ENCODE results near the gene CTAGE9.

DNA sequence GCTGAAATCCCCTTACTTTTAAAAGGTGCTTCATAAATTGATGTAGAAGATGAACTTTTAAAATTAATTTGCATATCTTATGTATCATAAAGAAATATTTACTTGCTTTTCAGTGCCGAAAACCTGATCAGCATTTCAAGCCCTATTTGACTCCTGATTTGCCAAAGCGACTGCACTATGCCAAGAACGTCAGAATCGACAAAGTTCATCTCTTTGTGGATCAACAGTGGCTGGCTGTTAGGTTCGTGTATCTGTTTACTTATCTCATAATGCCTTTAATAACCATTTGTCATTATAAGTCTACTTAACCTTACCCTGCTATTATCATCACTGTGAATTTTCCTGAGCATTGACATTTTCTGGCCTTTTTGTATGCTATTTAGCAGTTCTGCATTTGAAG lies 17.4 kb downstream of the CTAGE9 start:
- TF ChIP-seq, protein P1, sequence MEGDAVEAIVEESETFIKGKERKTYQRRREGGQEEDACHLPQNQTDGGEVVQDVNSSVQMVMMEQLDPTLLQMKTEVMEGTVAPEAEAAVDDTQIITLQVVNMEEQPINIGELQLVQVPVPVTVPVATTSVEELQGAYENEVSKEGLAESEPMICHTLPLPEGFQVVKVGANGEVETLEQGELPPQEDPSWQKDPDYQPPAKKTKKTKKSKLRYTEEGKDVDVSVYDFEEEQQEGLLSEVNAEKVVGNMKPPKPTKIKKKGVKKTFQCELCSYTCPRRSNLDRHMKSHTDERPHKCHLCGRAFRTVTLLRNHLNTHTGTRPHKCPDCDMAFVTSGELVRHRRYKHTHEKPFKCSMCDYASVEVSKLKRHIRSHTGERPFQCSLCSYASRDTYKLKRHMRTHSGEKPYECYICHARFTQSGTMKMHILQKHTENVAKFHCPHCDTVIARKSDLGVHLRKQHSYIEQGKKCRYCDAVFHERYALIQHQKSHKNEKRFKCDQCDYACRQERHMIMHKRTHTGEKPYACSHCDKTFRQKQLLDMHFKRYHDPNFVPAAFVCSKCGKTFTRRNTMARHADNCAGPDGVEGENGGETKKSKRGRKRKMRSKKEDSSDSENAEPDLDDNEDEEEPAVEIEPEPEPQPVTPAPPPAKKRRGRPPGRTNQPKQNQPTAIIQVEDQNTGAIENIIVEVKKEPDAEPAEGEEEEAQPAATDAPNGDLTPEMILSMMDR (IDR thresholded peaks at IDR 0.05; ENCODE audit: low read length): no peak
- no peak for TF ChIP-seq EZH2 (IDR thresholded peaks at IDR 0.05; ENCODE audit: borderline replicate concordance, low read length)

All from OCI-LY1 (cell line).